A673 (cell line): ENCODE measurements around the gene TUBA3D.
"Not testable (repeated sequence)": the region's sequence is repeated elsewhere in the genome, so short reads cannot be mapped to it uniquely, and the experiment has no call there.

Source experiments
- EZH2 ChIP-seq: fragments of 200-600 bp; sonication (generic); IDR thresholded peaks from 2 replicates; pipeline ENCODE4 v1.6.1; 2017; ENCODE audit warnings: borderline replicate concordance, low read depth, mild to moderate bottlenecking, mixed read lengths, antibody characterized with exemption, low read length; ENCODE audit not compliant: poor library complexity, severe bottlenecking
- TF ChIP-seq, protein P1 (sequence below): fragments of 300-800, 200-600 bp; sonication (generic); conservative IDR thresholded peaks from 2 replicates; pipeline ENCODE4 v1.5.1; 2017; ENCODE audit warnings: low read depth, mild to moderate bottlenecking, antibody characterized with exemption, low read length, moderate library complexity, mixed read lengths

DNA sequence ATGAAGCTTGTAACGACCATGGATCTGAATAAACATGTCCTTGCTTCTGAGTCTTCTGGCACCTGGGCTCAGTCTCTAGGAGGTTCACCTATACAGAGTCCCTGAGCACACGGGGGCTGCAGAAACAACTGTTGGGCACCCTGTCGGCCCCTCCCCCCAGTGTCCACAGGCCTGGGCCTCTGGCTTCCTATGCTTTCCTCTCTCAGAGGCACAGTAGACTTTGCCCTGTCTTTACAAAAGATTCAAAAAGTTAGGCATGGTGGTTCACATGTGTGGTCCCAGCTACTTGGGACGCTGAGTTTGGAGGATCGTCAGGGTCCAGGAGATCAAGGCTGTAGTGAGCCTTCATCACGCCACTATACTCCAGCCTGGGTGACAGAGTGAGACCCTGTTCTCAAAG is 45.6 kb downstream of the TUBA3D start:
- TF ChIP-seq, protein P1, sequence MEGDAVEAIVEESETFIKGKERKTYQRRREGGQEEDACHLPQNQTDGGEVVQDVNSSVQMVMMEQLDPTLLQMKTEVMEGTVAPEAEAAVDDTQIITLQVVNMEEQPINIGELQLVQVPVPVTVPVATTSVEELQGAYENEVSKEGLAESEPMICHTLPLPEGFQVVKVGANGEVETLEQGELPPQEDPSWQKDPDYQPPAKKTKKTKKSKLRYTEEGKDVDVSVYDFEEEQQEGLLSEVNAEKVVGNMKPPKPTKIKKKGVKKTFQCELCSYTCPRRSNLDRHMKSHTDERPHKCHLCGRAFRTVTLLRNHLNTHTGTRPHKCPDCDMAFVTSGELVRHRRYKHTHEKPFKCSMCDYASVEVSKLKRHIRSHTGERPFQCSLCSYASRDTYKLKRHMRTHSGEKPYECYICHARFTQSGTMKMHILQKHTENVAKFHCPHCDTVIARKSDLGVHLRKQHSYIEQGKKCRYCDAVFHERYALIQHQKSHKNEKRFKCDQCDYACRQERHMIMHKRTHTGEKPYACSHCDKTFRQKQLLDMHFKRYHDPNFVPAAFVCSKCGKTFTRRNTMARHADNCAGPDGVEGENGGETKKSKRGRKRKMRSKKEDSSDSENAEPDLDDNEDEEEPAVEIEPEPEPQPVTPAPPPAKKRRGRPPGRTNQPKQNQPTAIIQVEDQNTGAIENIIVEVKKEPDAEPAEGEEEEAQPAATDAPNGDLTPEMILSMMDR: not testable (repeated sequence)
- TF ChIP-seq EZH2: not testable (repeated sequence)
